ENCODE data around the gene PHOSPHO2.

DNA sequence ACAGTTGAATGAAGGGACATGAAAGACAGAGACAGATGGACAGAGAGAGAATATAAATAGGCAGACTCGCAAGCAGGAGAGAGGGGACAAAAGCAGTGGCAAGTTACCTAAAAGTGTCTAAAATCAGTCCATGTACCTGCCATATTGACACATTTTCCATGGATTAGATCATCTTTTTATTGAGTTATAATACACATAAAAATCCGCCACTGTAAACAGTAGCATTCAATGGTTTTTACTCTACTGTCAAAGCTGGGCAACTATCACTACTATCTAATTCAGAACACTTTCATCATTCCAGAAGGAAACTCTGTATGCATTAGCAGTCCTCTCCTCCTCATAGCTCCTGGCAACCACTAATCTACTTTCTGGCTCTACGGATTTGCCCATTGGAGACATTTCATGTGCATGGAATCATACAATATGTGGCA lies 10.1 kb upstream of the PHOSPHO2 start:
- TF ChIP-seq ZNF114 (CRISPR knock-in tag; IDR thresholded peaks at IDR 0.05) (no peak), POLR2AphosphoS5 (IDR thresholded peaks at IDR 0.05; ENCODE audit: low read depth) (no peak), EZH2phosphoT487 (IDR thresholded peaks at IDR 0.05; ENCODE audit: unreplicated experiment) (no peak), CTCF (conservative IDR thresholded peaks at IDR 0.05; ENCODE audit: low read depth in 2 of 2) (no peak), NANOG (IDR thresholded peaks at IDR 0.05; ENCODE audit: borderline replicate concordance) (no peak), JUNB (IDR thresholded peaks at IDR 0.05; ENCODE audit: unreplicated experiment) (no peak), ETS1 (IDR thresholded peaks at IDR 0.05) (no peak), EZH2 (IDR thresholded peaks at IDR 0.05; ENCODE audit: low read depth, unreplicated experiment) (no peak), STAT1 (IDR thresholded peaks at IDR 0.05; ENCODE audit: unreplicated experiment) (no peak), ZNF331 (CRISPR knock-in tag; IDR thresholded peaks at IDR 0.05; ENCODE audit: low read depth) (no peak)
- TF ChIP-seq, protein P1, sequence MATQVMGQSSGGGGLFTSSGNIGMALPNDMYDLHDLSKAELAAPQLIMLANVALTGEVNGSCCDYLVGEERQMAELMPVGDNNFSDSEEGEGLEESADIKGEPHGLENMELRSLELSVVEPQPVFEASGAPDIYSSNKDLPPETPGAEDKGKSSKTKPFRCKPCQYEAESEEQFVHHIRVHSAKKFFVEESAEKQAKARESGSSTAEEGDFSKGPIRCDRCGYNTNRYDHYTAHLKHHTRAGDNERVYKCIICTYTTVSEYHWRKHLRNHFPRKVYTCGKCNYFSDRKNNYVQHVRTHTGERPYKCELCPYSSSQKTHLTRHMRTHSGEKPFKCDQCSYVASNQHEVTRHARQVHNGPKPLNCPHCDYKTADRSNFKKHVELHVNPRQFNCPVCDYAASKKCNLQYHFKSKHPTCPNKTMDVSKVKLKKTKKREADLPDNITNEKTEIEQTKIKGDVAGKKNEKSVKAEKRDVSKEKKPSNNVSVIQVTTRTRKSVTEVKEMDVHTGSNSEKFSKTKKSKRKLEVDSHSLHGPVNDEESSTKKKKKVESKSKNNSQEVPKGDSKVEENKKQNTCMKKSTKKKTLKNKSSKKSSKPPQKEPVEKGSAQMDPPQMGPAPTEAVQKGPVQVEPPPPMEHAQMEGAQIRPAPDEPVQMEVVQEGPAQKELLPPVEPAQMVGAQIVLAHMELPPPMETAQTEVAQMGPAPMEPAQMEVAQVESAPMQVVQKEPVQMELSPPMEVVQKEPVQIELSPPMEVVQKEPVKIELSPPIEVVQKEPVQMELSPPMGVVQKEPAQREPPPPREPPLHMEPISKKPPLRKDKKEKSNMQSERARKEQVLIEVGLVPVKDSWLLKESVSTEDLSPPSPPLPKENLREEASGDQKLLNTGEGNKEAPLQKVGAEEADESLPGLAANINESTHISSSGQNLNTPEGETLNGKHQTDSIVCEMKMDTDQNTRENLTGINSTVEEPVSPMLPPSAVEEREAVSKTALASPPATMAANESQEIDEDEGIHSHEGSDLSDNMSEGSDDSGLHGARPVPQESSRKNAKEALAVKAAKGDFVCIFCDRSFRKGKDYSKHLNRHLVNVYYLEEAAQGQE (IDR thresholded peaks at IDR 0.05; ENCODE audit: unreplicated experiment): no peak
